ENCODE results near the gene XAB2.

XAB2 gene

GRCh38 chr19:7575434-7576040 lies 53.8 kb downstream of the XAB2 start:
- DNase-seq = no peak

- no peak for DNase-seq
Measured at GRCh38 chr19:7570761-7571160, 58.6 kb downstream of the XAB2 start.
